ENCODE data around the gene CENPP.

GRCh38 chr9:92514635-92515034 is 188.9 kb downstream of the CENPP start:
- TF ChIP-seq EP300 (IDR thresholded peaks at IDR 0.05): no peak
- no peak for TF ChIP-seq CTCF (IDR thresholded peaks at IDR 0.05)

All from suprapubic skin (tissue), 3 donors.